ENCODE results near the gene RSBN1L. TPM values are rescaled to one million over a fixed set of nuclear protein-coding genes. Genes with fewer than 3 reads are reported as not detected.

Gene RSBN1L
- total and polyA plus RNA-seq, 2 experiments from 2014 or later = 4.8 to 19.2 TPM

DNA sequence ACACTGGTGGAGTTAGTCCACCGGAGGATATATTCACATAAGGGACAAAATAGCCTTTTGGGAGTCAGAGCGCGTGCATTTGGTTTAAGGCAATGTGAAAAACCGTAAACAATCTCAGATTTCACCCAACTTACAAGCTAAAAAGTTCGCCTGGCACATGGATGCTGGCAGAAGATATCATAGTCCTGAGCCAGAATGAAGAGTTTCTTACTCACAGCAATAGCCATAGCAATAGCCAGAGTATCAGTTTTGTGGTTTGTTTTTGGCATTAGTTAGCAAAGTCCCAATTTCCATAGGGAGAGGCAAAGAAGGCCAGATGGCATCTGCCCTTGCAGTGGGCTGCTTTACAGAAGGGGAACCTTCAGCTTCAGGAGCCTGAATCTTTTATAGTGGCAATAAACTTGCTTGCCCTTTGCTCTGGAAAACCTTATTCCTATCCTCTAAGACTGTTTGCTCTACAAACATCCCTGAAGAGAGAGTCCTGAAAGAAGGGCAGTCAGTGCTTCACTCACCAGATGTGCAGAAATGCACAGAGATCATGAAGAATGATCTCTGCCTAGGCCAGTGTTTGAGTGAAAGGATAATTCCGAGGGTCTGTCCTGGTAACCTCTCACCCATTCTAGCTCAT lies 28.7 kb upstream of the RSBN1L start:
- WGBS (ENCODE audit: low lambda C conversion rate, missing lambda C conversion rate) = 64% methylated on average over 6 of the region's 6 CpGs
- Histone ChIP-seq H4K20me1 (ENCODE audit: insufficient read depth, poor library complexity, severe bottlenecking) (no peaks in the 10 kb centered on the region), H3K9me3 (ENCODE audit: low read depth) (no peaks in the 10 kb centered on the region), H3K79me2 (no peaks in the 10 kb centered on the region), H3K27ac (peak overlapping the region; percentile 2), H3K36me3 (replicated peaks; ENCODE audit: insufficient read depth, low read depth) (no peaks in the 10 kb centered on the region), H3K9me2 (replicated peaks; ENCODE audit: insufficient read depth) (no peaks in the 10 kb centered on the region), H3K27me3 (no peaks in the 10 kb centered on the region), H3K4me2 (peak overlapping the region; percentile 53), H3K4me3 (no peak overlapping the region), H2AFZ (no peak overlapping the region), H3K4me1 (ENCODE audit: insufficient read depth) (peaks cover 23% of the 10 kb centered on the region)
- no peak for DNase-seq (ENCODE audit: low spot score)
- TF ChIP-seq EZH2phosphoT487 (IDR thresholded peaks at IDR 0.05; ENCODE audit: low read depth, severe bottlenecking, unreplicated experiment) = no peak
- TF ChIP-seq, protein P1, sequence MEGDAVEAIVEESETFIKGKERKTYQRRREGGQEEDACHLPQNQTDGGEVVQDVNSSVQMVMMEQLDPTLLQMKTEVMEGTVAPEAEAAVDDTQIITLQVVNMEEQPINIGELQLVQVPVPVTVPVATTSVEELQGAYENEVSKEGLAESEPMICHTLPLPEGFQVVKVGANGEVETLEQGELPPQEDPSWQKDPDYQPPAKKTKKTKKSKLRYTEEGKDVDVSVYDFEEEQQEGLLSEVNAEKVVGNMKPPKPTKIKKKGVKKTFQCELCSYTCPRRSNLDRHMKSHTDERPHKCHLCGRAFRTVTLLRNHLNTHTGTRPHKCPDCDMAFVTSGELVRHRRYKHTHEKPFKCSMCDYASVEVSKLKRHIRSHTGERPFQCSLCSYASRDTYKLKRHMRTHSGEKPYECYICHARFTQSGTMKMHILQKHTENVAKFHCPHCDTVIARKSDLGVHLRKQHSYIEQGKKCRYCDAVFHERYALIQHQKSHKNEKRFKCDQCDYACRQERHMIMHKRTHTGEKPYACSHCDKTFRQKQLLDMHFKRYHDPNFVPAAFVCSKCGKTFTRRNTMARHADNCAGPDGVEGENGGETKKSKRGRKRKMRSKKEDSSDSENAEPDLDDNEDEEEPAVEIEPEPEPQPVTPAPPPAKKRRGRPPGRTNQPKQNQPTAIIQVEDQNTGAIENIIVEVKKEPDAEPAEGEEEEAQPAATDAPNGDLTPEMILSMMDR (IDR thresholded peaks at IDR 0.05; ENCODE audit: poor library complexity) = no peak
- TF ChIP-seq EZH2 (IDR thresholded peaks at IDR 0.05; ENCODE audit: borderline replicate concordance) = no peak

DNA sequence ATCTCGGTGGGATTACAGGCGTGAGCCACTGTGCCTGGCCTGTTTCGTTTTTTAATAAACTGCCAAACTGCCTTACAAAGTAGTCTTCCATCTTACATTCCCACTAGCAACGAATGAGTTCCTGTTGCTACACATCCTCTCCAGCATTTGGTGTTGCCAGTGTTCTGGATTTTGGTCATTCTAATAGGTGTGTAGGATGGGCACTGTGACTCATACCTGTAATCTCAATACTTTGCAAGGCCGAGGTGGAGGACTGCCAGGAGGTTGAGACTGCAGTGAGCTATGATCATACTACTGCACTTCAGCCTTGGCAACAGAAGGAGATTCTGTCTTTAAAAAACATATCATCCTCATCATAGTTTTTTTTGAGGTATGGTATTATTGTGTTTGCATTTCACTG lies 21.4 kb upstream of the RSBN1L start:
- Histone ChIP-seq H3K27ac (no peak overlapping the region), H3K4me1 (ENCODE audit: insufficient read depth) (peaks cover 5% of the 10 kb centered on the region), H3K79me2 (peaks cover 9% of the 10 kb centered on the region), H3K4me2 (no peak overlapping the region), H3K9me2 (replicated peaks; ENCODE audit: insufficient read depth) (no peaks in the 10 kb centered on the region), H3K9me3 (ENCODE audit: low read depth) (no peaks in the 10 kb centered on the region), H2AFZ (no peak overlapping the region), H4K20me1 (ENCODE audit: insufficient read depth, poor library complexity, severe bottlenecking) (no peaks in the 10 kb centered on the region), H3K36me3 (replicated peaks; ENCODE audit: insufficient read depth, low read depth) (no peaks in the 10 kb centered on the region), H3K27me3 (no peaks in the 10 kb centered on the region), H3K4me3 (no peak overlapping the region)
- no peak for TF ChIP-seq EZH2phosphoT487 (IDR thresholded peaks at IDR 0.05; ENCODE audit: low read depth, severe bottlenecking, unreplicated experiment)
- TF ChIP-seq, protein P1 (IDR thresholded peaks at IDR 0.05; ENCODE audit: poor library complexity) = no peak
- no peak for TF ChIP-seq EZH2 (IDR thresholded peaks at IDR 0.05; ENCODE audit: borderline replicate concordance)
- peak; percentile 23 for DNase-seq (ENCODE audit: low spot score)
- WGBS (ENCODE audit: low lambda C conversion rate, missing lambda C conversion rate) = 79% methylated on average over 5 of the region's 5 CpGs

DNA sequence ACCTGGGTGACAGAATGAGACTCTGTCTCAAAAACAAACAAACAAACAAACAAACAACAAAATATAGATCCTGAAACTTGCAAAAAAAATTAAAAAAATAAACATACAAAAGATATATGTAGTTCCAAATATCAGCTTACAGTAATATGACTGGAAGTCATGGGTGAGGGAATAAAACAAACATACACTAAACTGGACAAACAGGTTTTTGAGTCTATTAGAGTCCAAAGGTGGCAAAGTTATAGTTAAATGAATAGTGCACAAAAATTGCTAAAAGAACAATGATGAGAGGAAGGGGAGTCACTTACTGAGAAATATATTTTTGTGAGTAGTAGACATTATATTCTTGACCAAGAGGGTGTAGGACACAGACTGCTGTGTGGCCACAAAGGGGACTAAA lies 16.7 kb upstream of the RSBN1L start:
- H3K27ac ChIP-seq = peak overlapping the region; percentile 79
- no peaks in the 10 kb centered on the region for H4K20me1 ChIP-seq (ENCODE audit: insufficient read depth, poor library complexity, severe bottlenecking)
- TF ChIP-seq EZH2 (IDR thresholded peaks at IDR 0.05; ENCODE audit: borderline replicate concordance) (no peak), EZH2phosphoT487 (IDR thresholded peaks at IDR 0.05; ENCODE audit: low read depth, severe bottlenecking, unreplicated experiment) (no peak)
- TF ChIP-seq, protein P1 (IDR thresholded peaks at IDR 0.05; ENCODE audit: poor library complexity) = no peak
- no peaks in the 10 kb centered on the region for H3K9me3 ChIP-seq (ENCODE audit: low read depth)
- DNase-seq (ENCODE audit: low spot score) = peak; percentile 31
- H3K36me3 ChIP-seq (replicated peaks; ENCODE audit: insufficient read depth, low read depth) = no peaks in the 10 kb centered on the region
- peak overlapping the region; percentile 58 for H3K4me2 ChIP-seq
- H3K9me2 ChIP-seq (replicated peaks; ENCODE audit: insufficient read depth) = no peaks in the 10 kb centered on the region
- no peak overlapping the region for H3K4me3 ChIP-seq
- no peaks in the 10 kb centered on the region for H3K27me3 ChIP-seq
- peaks cover 29% of the 10 kb centered on the region for H3K79me2 ChIP-seq
- no peak overlapping the region for H2AFZ ChIP-seq
- peaks cover 13% of the 10 kb centered on the region for H3K4me1 ChIP-seq (ENCODE audit: insufficient read depth)
